Effector memory CD4-positive, alpha-beta T cell (primary cell): ENCODE data around the gene SLC7A7.
"Not testable (repeated sequence)": the region's sequence is repeated elsewhere in the genome, so short reads cannot be mapped to it uniquely, and the experiment has no call there.

Source experiments
- DNase-seq, 3 donors: peaks; one replicate each; pipeline ENCODE4 v3.0.0-alpha.2; 2020
- H3K27ac ChIP-seq: 2 replicates; pipeline ENCODE4 v1.7.0; 2013; ENCODE audit warnings: mild to moderate bottlenecking, low read length, moderate library complexity; ENCODE audit not compliant: insufficient read depth, poor library complexity, severe bottlenecking
- H3K27me3 ChIP-seq: replicated peaks from 2 replicates; pipeline ENCODE4 v1.7.0; 2013; ENCODE audit warnings: mild to moderate bottlenecking, low read length; ENCODE audit not compliant: insufficient read depth, control insufficient read depth, poor library complexity, severe bottlenecking
- H3K36me3 ChIP-seq: 2 replicates; pipeline ENCODE4 v1.7.0; 2013; ENCODE audit warnings: mild to moderate bottlenecking, low read length, moderate library complexity; ENCODE audit not compliant: control insufficient read depth, insufficient read depth
- H3K4me1 ChIP-seq: 2 replicates; pipeline ENCODE4 v1.7.0; 2013; ENCODE audit warnings: low read length, mild to moderate bottlenecking; ENCODE audit not compliant: control insufficient read depth, insufficient read depth, poor library complexity, severe bottlenecking
- H3K4me3 ChIP-seq: 2 replicates; pipeline ENCODE4 v1.7.0; 2013; ENCODE audit warnings: low read length, low read depth, mild to moderate bottlenecking; ENCODE audit not compliant: insufficient read depth, poor library complexity, severe bottlenecking
- H3K9me3 ChIP-seq: 2 replicates; pipeline ENCODE4 v1.7.0; 2013; ENCODE audit warnings: mild to moderate bottlenecking, low read length, moderate library complexity; ENCODE audit not compliant: control insufficient read depth

SLC7A7 gene

GRCh38 chr14:22766457-22767322, 48.5 kb downstream of the SLC7A7 start, which contains the start of gene OXA1L:
Gene OXA1L (plus strand): TSS chr14:22766688. CDS start chr14:22766702, 14 bp downstream.
- peak within 1 kb of the TSS; percentile 93 for H3K27ac ChIP-seq
- H3K36me3 ChIP-seq: peaks cover 32% of the 10 kb centered on the region
- no peaks in the 10 kb centered on the region for H3K27me3 ChIP-seq
- no peaks in the 10 kb centered on the region for H3K9me3 ChIP-seq
- peak within 1 kb of the TSS; percentile 99 for H3K4me3 ChIP-seq
- peak; percentile 90 to 96 (median 93) for DNase-seq
- peaks cover 14% of the 10 kb centered on the region for H3K4me1 ChIP-seq

DNA sequence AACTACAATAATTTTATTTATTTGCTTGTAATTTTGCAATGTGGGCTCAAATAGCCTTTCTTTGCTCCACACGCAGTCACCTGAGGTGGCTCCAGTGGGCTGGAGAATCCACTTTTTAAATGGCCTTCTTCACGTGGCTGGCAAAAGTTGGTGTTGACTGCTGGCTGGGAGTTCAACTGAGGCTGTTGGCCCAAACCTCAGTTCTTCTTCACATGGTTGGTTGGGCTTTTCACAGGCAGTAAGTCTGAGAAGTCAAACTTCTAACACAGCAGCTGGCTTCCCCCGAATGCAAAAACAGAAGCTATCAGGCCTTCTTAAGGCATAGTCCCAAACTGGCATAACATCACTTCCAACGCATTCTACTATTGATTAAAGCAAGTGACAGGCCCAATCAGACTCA, 50.9 kb downstream of the SLC7A7 start:
- no peak for DNase-seq
- Histone ChIP-seq H3K9me3 (no peaks in the 10 kb centered on the region), H3K27ac (no peak overlapping the region), H3K27me3 (no peaks in the 10 kb centered on the region), H3K4me3 (no peak overlapping the region), H3K4me1 (peaks cover 14% of the 10 kb centered on the region), H3K36me3 (peaks cover 9% of the 10 kb centered on the region)

DNA sequence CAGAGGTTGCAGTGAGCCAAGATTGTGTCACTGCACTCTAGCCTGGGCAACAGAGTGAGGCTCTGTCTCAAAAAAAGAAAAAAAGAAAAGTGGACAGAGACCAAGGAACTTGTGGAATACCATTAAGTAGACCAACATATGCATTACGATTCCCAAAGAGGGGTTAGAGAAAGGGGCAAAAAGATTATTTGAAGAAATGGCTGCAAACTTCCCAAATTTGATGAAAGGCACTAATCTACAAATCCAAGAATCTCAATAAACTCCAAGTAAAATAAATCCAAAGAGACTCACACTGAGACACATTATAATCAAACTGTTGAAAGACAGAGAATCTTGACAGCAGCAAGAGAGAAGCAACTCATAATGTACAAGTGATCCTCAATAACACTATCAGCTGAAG, 53.5 kb downstream of the SLC7A7 start:
- Histone ChIP-seq H3K36me3 (no peaks in the 10 kb centered on the region), H3K4me1 (no peaks in the 10 kb centered on the region), H3K9me3 (no peaks in the 10 kb centered on the region), H3K27me3 (no peaks in the 10 kb centered on the region), H3K4me3 (no peak overlapping the region), H3K27ac (no peak overlapping the region)
- DNase-seq: no peak

DNA sequence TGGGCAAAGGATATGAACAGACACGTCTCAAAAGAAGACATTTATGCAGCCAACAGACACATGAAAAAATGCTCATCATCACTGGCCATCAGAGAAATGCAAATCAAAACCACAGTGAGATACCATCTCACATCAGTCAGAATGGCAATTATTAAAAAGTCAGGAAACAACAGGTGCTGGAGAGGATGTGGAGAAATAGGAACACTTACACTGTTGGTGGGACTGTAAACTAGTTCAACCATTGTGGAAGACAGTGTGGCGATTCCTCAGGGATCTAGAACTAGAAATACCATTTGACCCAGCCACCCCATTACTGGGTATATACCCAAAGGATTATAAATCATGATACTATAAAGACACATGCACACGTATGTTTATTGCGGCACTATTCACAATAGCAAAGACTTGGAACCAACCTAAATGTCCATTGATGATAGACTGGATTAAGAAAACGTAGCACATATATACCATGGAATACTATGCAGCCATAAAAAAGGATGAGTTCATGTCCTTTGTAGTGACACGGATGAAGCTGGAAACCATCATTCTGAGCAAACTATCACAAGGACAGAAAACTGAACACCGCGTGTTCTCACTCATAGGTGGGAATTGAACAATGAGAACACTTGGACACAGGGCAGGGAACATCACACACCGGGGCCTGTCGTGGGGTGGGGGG, 57.1 kb downstream of the SLC7A7 start:
- not testable (repeated sequence) for H3K36me3 ChIP-seq, H3K27me3 ChIP-seq, H3K9me3 ChIP-seq, DNase-seq, H3K4me1 ChIP-seq, H3K4me3 ChIP-seq, H3K27ac ChIP-seq

GRCh38 chr14:22753586-22753985, 61.6 kb downstream of the SLC7A7 start:
- no peaks in the 10 kb centered on the region for H3K27me3 ChIP-seq

DNA sequence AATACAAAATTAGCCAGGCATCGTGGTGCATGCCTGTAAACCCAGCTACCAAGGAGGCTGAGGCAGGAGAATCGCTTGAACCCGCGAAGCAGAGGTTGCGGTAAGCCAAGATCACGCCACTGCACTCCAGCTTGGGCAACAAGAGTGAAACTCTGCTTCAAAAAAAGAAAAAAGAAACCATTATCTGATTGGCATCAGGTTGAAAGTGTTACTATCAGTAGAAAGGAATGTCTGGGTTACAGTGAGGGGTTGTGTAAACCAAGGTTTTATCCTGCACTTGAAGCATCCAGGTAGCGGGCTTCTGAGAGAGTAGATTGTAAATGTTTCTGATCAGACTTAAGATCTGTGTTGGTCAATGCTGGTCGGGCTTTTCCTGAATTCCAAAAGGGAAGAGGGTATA, 62.8 kb downstream of the SLC7A7 start:
- no peaks in the 10 kb centered on the region for H3K36me3 ChIP-seq
- H3K9me3 ChIP-seq: no peaks in the 10 kb centered on the region
- DNase-seq: no peak
- H3K4me3 ChIP-seq: no peak overlapping the region
- H3K27ac ChIP-seq: no peak overlapping the region
- no peaks in the 10 kb centered on the region for H3K27me3 ChIP-seq
- H3K4me1 ChIP-seq: no peaks in the 10 kb centered on the region

More at GRCh38 chr14:22753586-22753985, 61.6 kb downstream of the SLC7A7 start:
- Histone ChIP-seq H3K27ac (no peak overlapping the region), H3K4me3 (no peak overlapping the region), H3K36me3 (no peaks in the 10 kb centered on the region), H3K9me3 (no peaks in the 10 kb centered on the region), H3K4me1 (no peaks in the 10 kb centered on the region)
- no peak for DNase-seq

- Histone ChIP-seq H3K4me3 (no peak overlapping the region), H3K36me3 (no peaks in the 10 kb centered on the region), H3K27ac (no peak overlapping the region), H3K4me1 (no peaks in the 10 kb centered on the region), H3K9me3 (no peaks in the 10 kb centered on the region), H3K27me3 (no peaks in the 10 kb centered on the region)
- no peak for DNase-seq
These were observed 66.6 kb downstream of the SLC7A7 start for GRCh38 chr14:22748631-22749068.

DNA sequence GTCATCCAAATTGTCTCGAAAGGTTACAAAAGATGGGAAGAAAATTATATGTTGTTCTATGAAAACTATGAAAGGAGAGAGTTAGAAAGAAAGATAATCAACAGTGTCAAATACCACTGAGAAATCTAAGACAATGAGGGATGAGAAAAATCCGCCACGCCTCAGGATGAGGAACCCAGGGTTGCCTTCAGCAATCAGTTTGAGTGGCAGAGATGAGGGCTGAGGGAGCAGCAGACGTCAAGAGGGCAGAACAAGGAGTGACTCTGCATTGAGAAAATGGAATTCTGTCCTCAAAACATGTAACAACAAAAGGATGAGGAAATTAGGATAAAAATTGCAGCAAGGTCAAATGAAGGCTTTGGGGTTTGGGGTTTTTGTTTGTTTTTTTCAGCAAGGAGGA, 67.0 kb downstream of the SLC7A7 start:
- no peaks in the 10 kb centered on the region for H3K27me3 ChIP-seq
- H3K4me1 ChIP-seq: no peaks in the 10 kb centered on the region
- no peak overlapping the region for H3K4me3 ChIP-seq
- H3K27ac ChIP-seq: no peak overlapping the region
- H3K36me3 ChIP-seq: no peaks in the 10 kb centered on the region
- DNase-seq: no peak
- no peaks in the 10 kb centered on the region for H3K9me3 ChIP-seq

DNA sequence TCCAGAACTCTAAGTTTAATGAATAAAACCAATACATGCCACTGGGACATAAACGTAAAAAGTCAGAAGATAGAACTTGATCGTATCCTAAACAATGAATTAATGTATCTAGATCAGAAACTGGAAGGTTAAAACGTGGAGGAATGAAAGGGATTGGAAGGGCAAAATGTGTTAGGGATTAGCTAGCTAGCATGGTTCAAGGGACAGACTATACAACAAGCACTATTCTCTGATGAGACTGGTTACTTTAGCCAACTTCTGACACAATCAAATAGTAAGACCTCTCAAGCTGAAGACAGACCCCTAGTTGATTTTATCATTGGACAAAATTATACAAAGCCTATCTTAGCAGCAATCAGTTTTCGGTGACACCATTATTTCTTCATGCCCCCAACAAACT, 67.5 kb downstream of the SLC7A7 start:
- DNase-seq: no peak
- H3K4me1 ChIP-seq: no peaks in the 10 kb centered on the region
- H3K27me3 ChIP-seq: no peaks in the 10 kb centered on the region
- no peak overlapping the region for H3K4me3 ChIP-seq
- no peaks in the 10 kb centered on the region for H3K36me3 ChIP-seq
- H3K27ac ChIP-seq: no peak overlapping the region
- no peaks in the 10 kb centered on the region for H3K9me3 ChIP-seq

DNA sequence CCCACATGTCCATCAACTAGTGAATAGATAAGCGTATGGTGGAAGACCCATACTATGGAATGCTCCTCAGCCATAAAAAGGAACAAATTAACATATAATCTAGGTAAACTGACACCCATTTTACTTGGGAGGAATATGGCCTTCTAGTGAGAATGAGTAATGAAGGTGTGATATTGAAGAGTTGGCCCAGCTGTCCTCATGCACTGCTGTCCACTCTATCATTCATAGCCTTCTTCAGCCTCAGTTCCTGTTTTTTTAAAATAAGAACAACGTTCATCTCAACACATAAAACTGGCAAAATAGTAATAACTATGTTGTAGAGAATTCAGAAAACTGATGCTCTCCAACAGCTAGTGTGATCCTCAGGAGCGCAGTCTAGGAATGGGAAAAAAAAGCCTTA, 75.2 kb downstream of the SLC7A7 start:
- Histone ChIP-seq H3K4me3 (no peak overlapping the region), H3K4me1 (no peaks in the 10 kb centered on the region), H3K27ac (no peak overlapping the region), H3K27me3 (no peaks in the 10 kb centered on the region), H3K9me3 (no peaks in the 10 kb centered on the region), H3K36me3 (no peaks in the 10 kb centered on the region)
- no peak for DNase-seq
